RWPE2 (cell line): ENCODE measurements around the gene DNAH14.
"Not testable (repeated sequence)": the region's sequence is repeated elsewhere in the genome, so short reads cannot be mapped to it uniquely, and the experiment has no call there.

Source experiments
- ATAC-seq: fragments of 200-7000 bp; cut with Tn5 transposase; 3 replicates; pipeline ENCODE4 v1.9.1; 2021; ENCODE audit warnings: low read depth
- DNase-seq: peaks from one replicate; pipeline ENCODE4 v3.0.0-alpha.2; 2020; ENCODE audit warnings: low spot score
- H3K27ac ChIP-seq: fragments of 450-650 bp; 2 replicates; pipeline ENCODE4 v1.5.1; 2017; ENCODE audit warnings: mild to moderate bottlenecking; ENCODE audit not compliant: poor library complexity, severe bottlenecking
- H3K27me3 ChIP-seq: fragments of 250-450 bp; sonication (Bioruptor Pico); 2 replicates; pipeline ENCODE4 v1.5.1; 2021; ENCODE audit warnings: mild to moderate bottlenecking, moderate library complexity; ENCODE audit not compliant: insufficient read depth, poor library complexity, severe bottlenecking
- H3K36me3 ChIP-seq: fragments of 250-450 bp; sonication (Bioruptor Pico); 2 replicates; pipeline ENCODE4 v1.5.1; 2020; ENCODE audit warnings: low read depth, mild to moderate bottlenecking, moderate library complexity
- H3K4me1 ChIP-seq: fragments of 250-450 bp; sonication (Bioruptor Pico); 2 replicates; pipeline ENCODE4 v1.5.1; 2021; ENCODE audit warnings: mild to moderate bottlenecking, moderate library complexity; ENCODE audit not compliant: insufficient read depth, poor library complexity, severe bottlenecking
- H3K4me3 ChIP-seq: fragments of 250-450 bp; sonication (Bioruptor Pico); 2 replicates; pipeline ENCODE4 v1.5.1; 2021; ENCODE audit warnings: mild to moderate bottlenecking, moderate library complexity; ENCODE audit not compliant: severe bottlenecking
- H3K9me3 ChIP-seq: fragments of 250-450 bp; sonication (Bioruptor Pico); 2 replicates; pipeline ENCODE4 v1.5.1; 2021; ENCODE audit warnings: mild to moderate bottlenecking, moderate library complexity; ENCODE audit not compliant: severe bottlenecking
- TF ChIP-seq, protein P1 (sequence below): fragments of 450-650 bp; IDR thresholded peaks from one replicate; pipeline ENCODE4 v1.5.1; 2017; ENCODE audit warnings: mild to moderate bottlenecking, moderate library complexity; ENCODE audit not compliant: poor library complexity, severe bottlenecking

Gene DNAH14

DNA sequence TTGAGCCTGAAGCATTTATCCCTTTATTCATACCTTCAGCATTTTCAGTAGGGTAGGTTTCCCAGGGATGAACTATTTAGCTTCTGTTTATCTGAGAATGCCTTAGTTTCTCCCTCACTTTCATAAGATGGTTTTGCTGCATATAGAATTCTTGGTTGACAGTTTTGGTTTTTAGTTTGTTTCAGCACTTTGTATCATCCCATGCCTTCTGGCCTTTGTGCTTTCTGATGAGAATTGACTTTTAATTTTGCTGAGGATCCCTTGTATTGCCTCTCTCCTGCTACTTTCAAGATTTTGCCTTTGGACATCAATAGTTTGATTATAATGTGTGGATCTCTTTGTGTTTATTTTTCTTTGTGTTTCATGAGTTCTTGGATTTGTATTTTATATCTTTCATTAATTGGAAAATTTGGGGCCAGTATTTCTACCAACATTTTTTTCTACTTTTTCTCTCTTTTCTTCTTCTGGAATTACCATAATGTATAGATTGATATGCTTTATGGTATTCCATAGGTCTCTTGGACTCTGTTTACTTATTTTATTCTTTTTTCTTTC is 261.8 kb downstream of the DNAH14 start:
- Histone ChIP-seq H3K27ac (no peak overlapping the region), H3K36me3 (no peaks in the 10 kb centered on the region), H3K4me1 (no peaks in the 10 kb centered on the region), H3K4me3 (no peak overlapping the region), H3K27me3 (no peaks in the 10 kb centered on the region), H3K9me3 (no peaks in the 10 kb centered on the region)
- ATAC-seq = no peak
- no peak for DNase-seq
- TF ChIP-seq, protein P1, sequence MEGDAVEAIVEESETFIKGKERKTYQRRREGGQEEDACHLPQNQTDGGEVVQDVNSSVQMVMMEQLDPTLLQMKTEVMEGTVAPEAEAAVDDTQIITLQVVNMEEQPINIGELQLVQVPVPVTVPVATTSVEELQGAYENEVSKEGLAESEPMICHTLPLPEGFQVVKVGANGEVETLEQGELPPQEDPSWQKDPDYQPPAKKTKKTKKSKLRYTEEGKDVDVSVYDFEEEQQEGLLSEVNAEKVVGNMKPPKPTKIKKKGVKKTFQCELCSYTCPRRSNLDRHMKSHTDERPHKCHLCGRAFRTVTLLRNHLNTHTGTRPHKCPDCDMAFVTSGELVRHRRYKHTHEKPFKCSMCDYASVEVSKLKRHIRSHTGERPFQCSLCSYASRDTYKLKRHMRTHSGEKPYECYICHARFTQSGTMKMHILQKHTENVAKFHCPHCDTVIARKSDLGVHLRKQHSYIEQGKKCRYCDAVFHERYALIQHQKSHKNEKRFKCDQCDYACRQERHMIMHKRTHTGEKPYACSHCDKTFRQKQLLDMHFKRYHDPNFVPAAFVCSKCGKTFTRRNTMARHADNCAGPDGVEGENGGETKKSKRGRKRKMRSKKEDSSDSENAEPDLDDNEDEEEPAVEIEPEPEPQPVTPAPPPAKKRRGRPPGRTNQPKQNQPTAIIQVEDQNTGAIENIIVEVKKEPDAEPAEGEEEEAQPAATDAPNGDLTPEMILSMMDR = no peak

DNA sequence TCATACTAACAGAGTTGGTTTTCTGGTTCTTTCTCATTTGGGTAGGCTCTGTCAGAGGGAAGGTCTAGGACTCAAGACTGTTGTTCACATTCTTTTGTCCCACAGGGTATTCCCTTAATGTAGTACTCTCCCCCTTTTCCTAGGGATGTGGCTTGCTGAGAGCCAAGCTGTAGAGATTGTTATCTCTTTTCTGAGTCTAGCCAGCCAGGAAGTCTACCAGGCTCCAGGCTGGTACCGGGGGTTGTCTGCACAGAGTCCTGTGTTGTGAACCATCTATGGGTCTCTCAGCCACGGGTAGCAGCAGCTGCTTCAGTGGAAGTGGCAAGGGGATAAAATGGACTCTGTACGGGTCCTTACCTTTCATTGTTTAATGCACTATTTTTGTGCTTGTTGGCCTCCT is 272.0 kb downstream of the DNAH14 start:
- no peaks in the 10 kb centered on the region for H3K9me3 ChIP-seq
- ATAC-seq = no peak
- H3K27ac ChIP-seq = no peak overlapping the region
- no peaks in the 10 kb centered on the region for H3K36me3 ChIP-seq
- H3K4me3 ChIP-seq = no peak overlapping the region
- TF ChIP-seq, protein P1 = no peak
- H3K4me1 ChIP-seq = no peaks in the 10 kb centered on the region
- no peaks in the 10 kb centered on the region for H3K27me3 ChIP-seq
- DNase-seq = no peak

DNA sequence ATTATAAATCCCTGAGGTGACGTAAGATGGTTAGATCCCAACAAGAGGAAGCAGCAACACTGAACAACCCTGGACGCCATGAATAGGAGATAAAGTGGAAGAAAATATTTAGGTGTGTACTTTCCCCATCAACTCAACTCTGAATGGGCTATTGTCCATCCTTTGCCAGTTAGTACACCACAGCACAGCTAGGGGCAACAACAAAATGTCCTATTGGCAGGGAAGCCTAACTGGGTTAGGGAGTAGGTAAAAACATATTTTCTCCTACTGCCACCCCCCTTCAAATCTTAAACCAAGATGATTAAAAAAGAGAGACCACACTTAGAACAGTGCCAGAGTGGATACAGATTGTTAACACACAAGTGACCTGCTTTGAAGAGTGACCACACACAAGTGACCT is 278.3 kb downstream of the DNAH14 start:
- TF ChIP-seq, protein P1 = no peak

DNA sequence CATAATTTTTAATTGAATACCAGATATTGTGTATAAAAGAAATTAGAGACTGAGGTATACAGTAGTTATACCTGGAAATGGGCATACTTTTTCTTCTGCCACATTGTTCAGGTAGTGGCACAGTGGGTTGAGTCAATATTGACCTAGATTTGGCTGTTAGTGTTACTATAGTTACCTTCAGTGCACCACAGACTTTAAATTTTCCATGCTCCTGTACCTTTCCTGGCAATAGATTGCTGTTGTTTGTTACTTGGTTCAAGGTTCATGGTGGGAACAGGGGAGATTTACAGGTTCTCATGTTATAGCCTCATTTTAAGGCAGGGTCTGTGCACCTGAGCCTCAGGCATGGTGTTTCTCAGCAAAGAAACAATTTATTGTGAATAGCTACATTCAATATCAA is 279.7 kb downstream of the DNAH14 start:
- Histone ChIP-seq H3K4me1 (no peaks in the 10 kb centered on the region), H3K36me3 (no peaks in the 10 kb centered on the region), H3K4me3 (no peak overlapping the region), H3K27ac (no peak overlapping the region), H3K9me3 (no peaks in the 10 kb centered on the region), H3K27me3 (no peaks in the 10 kb centered on the region)
- TF ChIP-seq, protein P1 = no peak
- DNase-seq = no peak
- no peak for ATAC-seq

More for the DNA sequence above, 278.3 kb downstream of the DNAH14 start:
- no peak overlapping the region for H3K4me3 ChIP-seq
- no peaks in the 10 kb centered on the region for H3K36me3 ChIP-seq
- no peak for ATAC-seq
- no peak for DNase-seq
- no peaks in the 10 kb centered on the region for H3K27me3 ChIP-seq
- no peak overlapping the region for H3K27ac ChIP-seq
- H3K9me3 ChIP-seq = no peaks in the 10 kb centered on the region
- no peaks in the 10 kb centered on the region for H3K4me1 ChIP-seq

DNA sequence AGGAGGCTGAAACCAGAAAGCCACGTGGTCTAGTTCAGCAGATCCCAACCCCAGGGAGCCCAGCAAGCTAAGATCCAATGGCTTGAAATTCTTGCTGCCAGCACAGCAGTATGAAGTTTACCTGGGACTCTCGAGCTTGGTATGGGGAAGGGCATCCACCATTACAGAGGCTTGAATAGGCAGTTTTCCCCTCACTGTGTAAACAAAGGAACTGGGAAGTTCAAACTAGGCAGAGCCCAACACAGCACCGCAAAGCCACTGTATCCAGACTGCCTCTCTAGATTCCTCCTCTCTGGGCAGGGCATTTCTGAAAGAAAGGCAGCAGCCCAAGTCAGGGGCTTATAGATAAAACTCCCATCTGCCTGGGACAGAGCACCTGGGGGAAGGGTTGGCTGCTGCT is 280.7 kb downstream of the DNAH14 start:
- not testable (repeated sequence) for H3K9me3 ChIP-seq, H3K36me3 ChIP-seq, H3K4me3 ChIP-seq, H3K27ac ChIP-seq, H3K4me1 ChIP-seq, ATAC-seq, DNase-seq, H3K27me3 ChIP-seq

DNA sequence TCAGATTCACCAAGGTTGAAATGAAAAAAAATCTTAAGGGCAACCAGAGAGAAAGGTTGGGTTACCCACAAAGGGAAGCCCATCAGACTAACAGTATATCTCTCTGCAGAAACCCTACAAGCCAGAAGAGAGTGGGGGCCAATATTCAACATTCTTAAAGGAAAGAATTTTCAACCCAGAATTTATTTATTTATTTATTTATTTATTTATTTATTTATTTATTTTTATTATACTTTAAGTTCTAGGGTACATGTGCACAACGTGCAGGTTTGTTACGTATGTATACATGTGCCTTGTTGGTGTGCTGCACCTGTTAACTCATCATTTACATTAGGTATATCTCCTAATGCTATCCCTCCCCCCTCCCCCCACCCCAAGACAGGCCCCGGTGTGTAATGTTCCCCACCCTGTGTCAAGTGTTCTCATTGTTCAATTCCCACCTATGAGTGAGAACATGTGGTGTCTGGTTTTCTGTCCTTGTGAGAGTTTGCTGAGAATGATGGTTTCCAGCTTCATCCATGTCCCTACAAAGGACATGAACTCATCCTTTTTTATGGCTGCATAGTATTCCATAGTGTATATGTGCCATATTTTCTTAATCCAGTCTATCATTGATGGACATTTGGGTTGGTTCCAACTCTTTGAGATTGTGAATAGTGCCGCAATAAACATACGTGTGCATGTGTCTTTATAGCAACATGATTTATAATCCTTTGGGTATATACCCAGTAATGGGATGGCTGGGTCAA is 282.4 kb downstream of the DNAH14 start:
- not testable (repeated sequence) for H3K36me3 ChIP-seq, H3K27me3 ChIP-seq, DNase-seq

More for the DNA sequence above, 282.4 kb downstream of the DNAH14 start:
- not testable (repeated sequence) for ATAC-seq, H3K4me3 ChIP-seq, H3K27ac ChIP-seq, H3K4me1 ChIP-seq, H3K9me3 ChIP-seq
